ENCODE data around the gene BRAF.

- no peak for TF ChIP-seq CTCF (optimal IDR thresholded peaks at IDR 0.05 in 1 of 3, IDR thresholded peaks at IDR 0.05 in 1 of 3, conservative IDR thresholded peaks at IDR 0.05 in 1 of 3; ENCODE audit: extremely low read depth in 1 of 3, insufficient read depth in 2 of 3, low read length in 3 of 3)
- TF ChIP-seq EZH2 (IDR thresholded peaks at IDR 0.05; ENCODE audit: low read length), result no peak
Measured at GRCh38 chr7:140678816-140679130, 246.0 kb downstream of the BRAF start.
